ENCODE measurements around the gene FRAT2. TPM values are rescaled to one million over a fixed set of nuclear protein-coding genes. Genes with fewer than 3 reads are reported as not detected.

The FRAT2 gene
- total RNA-seq, 1 experiment from 2014 or later = 16.6 TPM

GRCh38 chr10:97302088-97302791 lies 32.3 kb downstream of the FRAT2 start:
- H3K4me1 ChIP-seq = peaks cover 12% of the 10 kb centered on the region
- TF ChIP-seq CTCF (IDR thresholded peaks at IDR 0.05; ENCODE audit: insufficient read depth in 1 of 2, low read depth in 1 of 2, low read length in 1 of 2, severe bottlenecking in 1 of 2, unreplicated experiment in 1 of 2) = no peak
- H3K27me3 ChIP-seq (replicated peaks; ENCODE audit: control insufficient read depth, insufficient read depth, low read length) = no peaks in the 10 kb centered on the region; the same call in 1 of the 2 replicates
- no peaks in the 10 kb centered on the region for H3K27me3 Mint-ChIP-seq (ENCODE audit: insufficient read depth, unreplicated experiment)
- H3K27ac Mint-ChIP-seq (ENCODE audit: unreplicated experiment) = no peak overlapping the region
- H3K4me3 ChIP-seq (ENCODE audit: low read depth, low read length) = no peak overlapping the region
- BruUV-seq (replicated peaks) = no TSS peak
- H3K36me3 Mint-ChIP-seq (ENCODE audit: insufficient read depth, unreplicated experiment) = no peaks in the 10 kb centered on the region
- no peaks in the 10 kb centered on the region for H3K9me3 Mint-ChIP-seq (ENCODE audit: unreplicated experiment)
- intact Hi-C loops (cut with micrococcal nuclease; ENCODE audit: unreplicated experiment) = no loop called here
- no peak for DNase-seq
- H3K4me3 Mint-ChIP-seq (ENCODE audit: unreplicated experiment) = no peak overlapping the region
- H3K9me3 ChIP-seq = no peaks in the 10 kb centered on the region
- no peaks in the 10 kb centered on the region for H3K36me3 ChIP-seq (ENCODE audit: control insufficient read depth, insufficient read depth, low read length)
- CTCF ChIA-PET = no interaction called here
- POLR2A ChIA-PET = no interaction called here
- peaks cover 10% of the 10 kb centered on the region for H3K4me1 Mint-ChIP-seq (ENCODE audit: low read depth, unreplicated experiment)

GRCh38 chr10:97300980-97301379 lies 33.5 kb downstream of the FRAT2 start:
- Histone ChIP-seq H3K4me3 (ENCODE audit: low read depth, low read length) (no peak overlapping the region), H3K27me3 (replicated peaks; ENCODE audit: control insufficient read depth, insufficient read depth, low read length) (no peaks in the 10 kb centered on the region; the same call in 1 of the 2 replicates), H3K9me3 (no peaks in the 10 kb centered on the region), H3K36me3 (ENCODE audit: control insufficient read depth, insufficient read depth, low read length) (no peaks in the 10 kb centered on the region), H3K4me1 (peaks cover 13% of the 10 kb centered on the region)
- H3K27ac Mint-ChIP-seq (ENCODE audit: unreplicated experiment) = no peak overlapping the region
- TF ChIP-seq CTCF (IDR thresholded peaks at IDR 0.05; ENCODE audit: insufficient read depth in 1 of 2, low read depth in 1 of 2, low read length in 1 of 2, severe bottlenecking in 1 of 2, unreplicated experiment in 1 of 2) = no peak
- CTCF ChIA-PET = no interaction called here
- H3K36me3 Mint-ChIP-seq (ENCODE audit: insufficient read depth, unreplicated experiment) = no peaks in the 10 kb centered on the region
- intact Hi-C loops (cut with micrococcal nuclease; ENCODE audit: unreplicated experiment) = no loop called here
- no peaks in the 10 kb centered on the region for H3K9me3 Mint-ChIP-seq (ENCODE audit: unreplicated experiment)
- no peak for DNase-seq
- no peaks in the 10 kb centered on the region for H3K27me3 Mint-ChIP-seq (ENCODE audit: insufficient read depth, unreplicated experiment)
- POLR2A ChIA-PET = no interaction called here
- peaks cover 10% of the 10 kb centered on the region for H3K4me1 Mint-ChIP-seq (ENCODE audit: low read depth, unreplicated experiment)
- BruUV-seq (replicated peaks) = no TSS peak
- no peak overlapping the region for H3K4me3 Mint-ChIP-seq (ENCODE audit: unreplicated experiment)

- no peak for DNase-seq
- Mint-ChIP-seq H3K27me3 (ENCODE audit: insufficient read depth, unreplicated experiment) (no peaks in the 10 kb centered on the region), H3K4me3 (ENCODE audit: unreplicated experiment) (peak overlapping the region; percentile 5), H3K36me3 (ENCODE audit: insufficient read depth, unreplicated experiment) (no peaks in the 10 kb centered on the region), H3K27ac (ENCODE audit: unreplicated experiment) (peak overlapping the region; percentile 13), H3K9me3 (ENCODE audit: unreplicated experiment) (no peaks in the 10 kb centered on the region), H3K4me1 (ENCODE audit: low read depth, unreplicated experiment) (peaks cover 10% of the 10 kb centered on the region)
- no peaks in the 10 kb centered on the region for H3K9me3 ChIP-seq
- no peaks in the 10 kb centered on the region for H3K36me3 ChIP-seq (ENCODE audit: control insufficient read depth, insufficient read depth, low read length)
- H3K4me3 ChIP-seq (ENCODE audit: low read depth, low read length) = no peak overlapping the region
- intact Hi-C loops (cut with micrococcal nuclease; ENCODE audit: unreplicated experiment) = no loop called here
- no peak for TF ChIP-seq CTCF (IDR thresholded peaks at IDR 0.05; ENCODE audit: insufficient read depth in 1 of 2, low read depth in 1 of 2, low read length in 1 of 2, severe bottlenecking in 1 of 2, unreplicated experiment in 1 of 2)
- H3K4me1 ChIP-seq = peaks cover 13% of the 10 kb centered on the region
- POLR2A ChIA-PET = no interaction called here
- no peaks in the 10 kb centered on the region for H3K27me3 ChIP-seq (replicated peaks; ENCODE audit: control insufficient read depth, insufficient read depth, low read length)
- CTCF ChIA-PET = no interaction called here
- BruUV-seq (replicated peaks) = no TSS peak
Measured at GRCh38 chr10:97298223-97298571, 36.3 kb downstream of the FRAT2 start.

Measured in Caco-2 (cell line).